MM.1S (cell line): ENCODE measurements around the gene USP44.
"Not testable (repeated sequence)": the region's sequence is repeated elsewhere in the genome, so short reads cannot be mapped to it uniquely, and the experiment has no call there.

Experiments used
- EZH2 ChIP-seq: fragments of 300-600 bp; sonication (generic); optimal IDR thresholded peaks from 2 replicates; pipeline ENCODE3; 2017; ENCODE audit warnings: low read depth, mild to moderate bottlenecking, antibody characterized with exemption, low read length, mixed read lengths
- TF ChIP-seq, protein P1 (sequence below): fragments of 300-600 bp; sonication (generic); IDR thresholded peaks from 2 replicates; pipeline ENCODE4 v1.5.1; 2016; ENCODE audit warnings: antibody characterized with exemption, low read length, mixed read lengths

DNA sequence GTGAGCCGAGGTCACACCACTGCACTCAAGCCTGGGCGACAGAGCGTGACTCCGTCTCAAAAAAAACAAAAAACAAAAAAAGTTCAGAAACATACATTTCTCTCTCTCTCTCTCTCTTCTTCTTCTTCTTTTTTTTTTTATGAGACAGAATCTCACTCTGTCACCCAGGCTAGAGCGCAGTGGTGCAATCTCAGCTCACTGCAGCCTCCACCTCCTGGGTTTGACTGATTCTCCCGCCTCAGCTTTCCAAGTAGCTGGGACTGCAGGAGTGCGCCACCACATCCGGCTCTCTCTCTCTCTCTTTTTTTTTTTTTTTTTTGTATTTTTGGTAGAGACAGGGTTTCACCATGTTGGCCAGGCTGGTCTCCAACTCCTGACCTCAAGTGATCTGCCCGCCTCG is 16.8 kb upstream of the USP44 start:
- TF ChIP-seq, protein P1, sequence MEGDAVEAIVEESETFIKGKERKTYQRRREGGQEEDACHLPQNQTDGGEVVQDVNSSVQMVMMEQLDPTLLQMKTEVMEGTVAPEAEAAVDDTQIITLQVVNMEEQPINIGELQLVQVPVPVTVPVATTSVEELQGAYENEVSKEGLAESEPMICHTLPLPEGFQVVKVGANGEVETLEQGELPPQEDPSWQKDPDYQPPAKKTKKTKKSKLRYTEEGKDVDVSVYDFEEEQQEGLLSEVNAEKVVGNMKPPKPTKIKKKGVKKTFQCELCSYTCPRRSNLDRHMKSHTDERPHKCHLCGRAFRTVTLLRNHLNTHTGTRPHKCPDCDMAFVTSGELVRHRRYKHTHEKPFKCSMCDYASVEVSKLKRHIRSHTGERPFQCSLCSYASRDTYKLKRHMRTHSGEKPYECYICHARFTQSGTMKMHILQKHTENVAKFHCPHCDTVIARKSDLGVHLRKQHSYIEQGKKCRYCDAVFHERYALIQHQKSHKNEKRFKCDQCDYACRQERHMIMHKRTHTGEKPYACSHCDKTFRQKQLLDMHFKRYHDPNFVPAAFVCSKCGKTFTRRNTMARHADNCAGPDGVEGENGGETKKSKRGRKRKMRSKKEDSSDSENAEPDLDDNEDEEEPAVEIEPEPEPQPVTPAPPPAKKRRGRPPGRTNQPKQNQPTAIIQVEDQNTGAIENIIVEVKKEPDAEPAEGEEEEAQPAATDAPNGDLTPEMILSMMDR = not testable (repeated sequence)
- TF ChIP-seq EZH2 = not testable (repeated sequence)
